ENCODE data around the gene FSHR.

GRCh38 chr2:49175831-49176230, 21.5 kb upstream of the FSHR start:
- TF ChIP-seq CTCF (conservative IDR thresholded peaks at IDR 0.05) = no peak
- no peak for TF ChIP-seq EZH2 (IDR thresholded peaks at IDR 0.05; ENCODE audit: low read depth)

Data from PC-9 (cell line).